Endothelial cell of umbilical vein (primary cell): ENCODE data around the gene MMD. TPM values are rescaled to one million over a fixed set of nuclear protein-coding genes. Genes with fewer than 3 reads are reported as not detected.

Experiments used
- BruUV-seq: library from RNA; stranded (reverse); fragments of 400-500 nt; replicated peaks from 2 replicates; lab custom pipeline; 2021; lab: Mats Ljungman, UMichigan
- CTCF ChIA-PET: fragments of 300-600, 350-600 bp; sonication (Branson Sonifier 250); formaldehyde crosslinking; loops from one replicate; lab custom pipeline; 2021; ENCODE audit warnings: antibody characterized with exemption, inconsistent platforms; lab: Charles Lee
- POLR2A ChIA-PET: fragments of 300-600, 350-600 bp; sonication (Branson Sonifier 250); formaldehyde crosslinking; loops from one replicate; lab custom pipeline; 2021; ENCODE audit warnings: antibody characterized with exemption, inconsistent platforms; lab: Charles Lee
- DNase-seq: peaks from one replicate; pipeline ENCODE4 v3.0.0-alpha.2; 2011; ENCODE audit warnings: low read depth, low spot score
- FAIRE-seq: peaks from 2 replicates; lab custom pipeline; 2011; peaks lifted over from hg19 to GRCh38; lab: Jason Lieb, UNC
- H2AFZ ChIP-seq: 2 replicates; pipeline ENCODE4 v1.6.0; 2012; ENCODE audit warnings: low read depth, low read length, control low read depth, inconsistent platforms
- H3K27ac ChIP-seq: 2 replicates; pipeline ENCODE4 v1.5.1; 2011; ENCODE audit warnings: low read depth, mild to moderate bottlenecking, control low read depth, low read length, moderate library complexity; ENCODE audit not compliant: insufficient read depth
- H3K27me3 ChIP-seq, 2 experiments: 2 replicates each; pipeline versions ENCODE4 v1.6.0 to v1.6.1; 2011; ENCODE audit warnings: low read length in 2 of 2, mixed read lengths in 1 of 2; ENCODE audit not compliant: control insufficient read depth in 2 of 2, insufficient read depth in 2 of 2
- H3K36me3 ChIP-seq, 2 experiments: 2 replicates in 1 of 2; 3 replicates in 1 of 2; pipeline ENCODE4 v1.5.1; 2011; ENCODE audit warnings: low read length in 2 of 2, mild to moderate bottlenecking in 1 of 2, moderate library complexity in 1 of 2; ENCODE audit not compliant: control insufficient read depth in 2 of 2, insufficient read depth in 2 of 2; ENCODE audit errors: extremely low read depth in 1 of 2
- H3K4me1 ChIP-seq: 3 replicates; pipeline ENCODE4 v1.5.1; 2011; ENCODE audit warnings: mild to moderate bottlenecking, low read length; ENCODE audit not compliant: control insufficient read depth, insufficient read depth; ENCODE audit errors: extremely low read depth
- H3K4me2 ChIP-seq: 2 replicates; pipeline ENCODE4 v1.6.1; 2011; ENCODE audit warnings: low read length, control low read depth, mixed read lengths; ENCODE audit not compliant: insufficient read depth
- H3K4me3 ChIP-seq, 3 experiments: fragments of 200-600 bp in 1 of 3; sonication (generic), shearing (Covaris generic) in 1 of 3; replicated peaks in 1 of 3; 2 replicates each; pipeline ENCODE4 v1.5.1; 2011 to 2016; ENCODE audit warnings: control low read depth in 3 of 3, low read length in 3 of 3, mild to moderate bottlenecking in 2 of 3, inconsistent platforms in 1 of 3, low read depth in 1 of 3, moderate library complexity in 1 of 3; ENCODE audit not compliant: insufficient read depth in 1 of 3
- H3K79me2 ChIP-seq: 2 replicates; pipeline ENCODE4 v1.6.0; 2012; ENCODE audit warnings: low read length, inconsistent platforms; ENCODE audit not compliant: control insufficient read depth, insufficient read depth
- H3K9ac ChIP-seq: replicated peaks from 2 replicates; pipeline ENCODE3; 2011; ENCODE audit warnings: low read length, control low read depth; ENCODE audit not compliant: insufficient read depth; ENCODE audit errors: extremely low read depth
- H3K9me1 ChIP-seq: replicated peaks from 3 replicates; pipeline ENCODE4 v1.6.0; 2011; ENCODE audit warnings: mild to moderate bottlenecking, low read length; ENCODE audit not compliant: control insufficient read depth, insufficient read depth; ENCODE audit errors: extremely low read depth
- H3K9me3 ChIP-seq: replicated peaks from 2 replicates; pipeline ENCODE4 v1.5.1; 2012; ENCODE audit warnings: low read length, inconsistent platforms; ENCODE audit not compliant: control insufficient read depth, insufficient read depth
- H4K20me1 ChIP-seq: replicated peaks from 2 replicates; pipeline ENCODE3; 2011; ENCODE audit warnings: mild to moderate bottlenecking, low read length; ENCODE audit not compliant: control insufficient read depth, insufficient read depth; ENCODE audit errors: extremely low read depth
- EZH2 ChIP-seq: IDR thresholded peaks from 2 replicates; pipeline ENCODE4 v1.6.1; 2012; ENCODE audit warnings: borderline replicate concordance, low read depth, mild to moderate bottlenecking, moderate library complexity, low read length, inconsistent platforms; ENCODE audit not compliant: severe bottlenecking
- FOS ChIP-seq: IDR thresholded peaks from 2 replicates; pipeline ENCODE4 v1.6.1; 2011; ENCODE audit warnings: mild to moderate bottlenecking, low read length, moderate library complexity, borderline replicate concordance; ENCODE audit not compliant: insufficient read depth
- GATA2 ChIP-seq: IDR thresholded peaks from 2 replicates; pipeline ENCODE4 v1.7.0; 2011; ENCODE audit warnings: low read depth, mild to moderate bottlenecking, moderate library complexity, mixed read lengths, low read length; ENCODE audit not compliant: insufficient read length, insufficient read depth
- JUN ChIP-seq: IDR thresholded peaks from 2 replicates; pipeline ENCODE4 v1.6.1; 2011; ENCODE audit warnings: borderline replicate concordance, low read depth; ENCODE audit not compliant: insufficient read length, insufficient read depth
- MYC ChIP-seq: IDR thresholded peaks from one replicate; pipeline ENCODE4 v1.6.1; 2011; ENCODE audit warnings: mild to moderate bottlenecking, low read depth, low read length
- POLR2A ChIP-seq: IDR thresholded peaks from 2 replicates; pipeline ENCODE4 v1.6.1; 2012; ENCODE audit warnings: low read depth, mild to moderate bottlenecking, control low read depth, low read length
- POLR2AphosphoS5 ChIP-seq: IDR thresholded peaks from 2 replicates; pipeline ENCODE4 v1.6.1; 2012; ENCODE audit warnings: low read depth, mild to moderate bottlenecking, control low read depth, low read length, moderate library complexity; ENCODE audit not compliant: insufficient read depth
- dilution Hi-C: fragments of 300-500 bp; cut with MboI; formaldehyde crosslinking; loops from one replicate; pipeline ENCODE4 v1.15.0; 2019; ENCODE audit warnings: low sequenced_read_pairs; ENCODE audit not compliant: extremely low pct_ligation_motif_present
- intact Hi-C: fragments of 100-400 bp; cut with micrococcal nuclease; formaldehyde crosslinking; loops from one replicate; pipeline ENCODE4 v1.10.0; 2022
- polyA plus RNA-seq, 4 experiments: library from polyadenylated mRNA; depleted of rRNA in 3 of 4; stranded (reverse) in 3 of 4; unstranded in 1 of 4; fragments of >200 nt; gene quantifications; 2 replicates each; pipeline versions ENCODE4 v1.2.1 to v1.2.3, GENCODE V29; 2011 to 2012; ENCODE audit warnings: missing spikeins in 1 of 4
- total RNA-seq: library from RNA; stranded (reverse); gene quantifications from 2 replicates; pipeline ENCODE4 v1.2.3, GENCODE V29; 2021
- TF ChIP-seq, protein P1 (sequence below): IDR thresholded peaks from 2 replicates; pipeline ENCODE4 v1.6.1; 2011; ENCODE audit not compliant: insufficient read depth, insufficient read length
- TF ChIP-seq, protein P2 (sequence below), 2 donors: IDR thresholded peaks; 1 replicate in 1 of 2; 2 replicates in 1 of 2; pipeline ENCODE4 v1.5.1; 2011; ENCODE audit warnings: low read length in 2 of 2, mild to moderate bottlenecking in 2 of 2, moderate library complexity in 2 of 2, control low read depth in 1 of 2, inconsistent platforms in 1 of 2, low read depth in 1 of 2; ENCODE audit not compliant: insufficient read depth in 1 of 2; ENCODE audit errors: extremely low read depth in 1 of 2

Gene MMD
- total and polyA plus RNA-seq, 2 donors (not counting 3 experiments of a cell fraction or from before 2014, with no cell fraction given): 5.6 to 9.3 TPM

DNA sequence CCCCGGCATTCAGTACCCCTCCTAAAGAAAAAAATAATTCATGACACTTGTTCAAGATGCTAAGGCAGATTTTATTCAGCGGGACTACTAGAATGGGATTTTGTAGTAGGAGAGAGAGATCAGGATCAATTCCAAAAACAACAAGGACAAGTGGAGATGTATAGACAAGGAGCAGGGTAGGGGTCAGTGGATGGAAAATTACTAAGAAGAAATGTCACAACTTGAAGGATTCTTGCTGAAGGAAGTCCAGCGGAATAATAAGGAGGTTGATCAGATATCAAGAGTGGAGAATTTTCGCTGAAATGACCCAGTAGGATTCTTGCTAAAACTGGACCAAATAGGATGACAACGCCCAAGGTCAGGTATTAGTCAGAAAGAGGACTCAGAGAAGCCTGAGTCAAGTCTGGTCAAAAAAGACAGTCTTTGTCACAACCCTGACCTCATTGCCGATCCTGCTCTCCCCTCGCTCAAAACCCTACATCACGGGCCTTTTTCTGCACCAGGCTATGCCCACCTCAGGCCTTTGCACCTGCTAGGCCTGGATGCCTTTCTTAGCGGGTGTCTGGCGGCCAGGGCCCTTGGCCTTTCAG is 36.9 kb downstream of the MMD start:
- Histone ChIP-seq H3K4me2 (no peak overlapping the region), H4K20me1 (no peaks in the 10 kb centered on the region), H3K36me3 (no peaks in the 10 kb centered on the region), H3K9me3 (no peaks in the 10 kb centered on the region), H3K27ac (no peak overlapping the region), H3K9ac (no peak overlapping the region), H3K4me3 (no peak overlapping the region), H3K27me3 (no peaks in the 10 kb centered on the region), H3K4me1 (no peaks in the 10 kb centered on the region), H2AFZ (no peak overlapping the region), H3K79me2 (no peaks in the 10 kb centered on the region), H3K9me1 (no peaks in the 10 kb centered on the region)
- POLR2A ChIA-PET: no interaction called here
- no peak for TF ChIP-seq MYC
- dilution Hi-C loops: no loop called here
- no TSS peak for BruUV-seq
- no peak for DNase-seq
- intact Hi-C loops: no loop called here
- FAIRE-seq: no peak
- CTCF ChIA-PET: no interaction called here

DNA sequence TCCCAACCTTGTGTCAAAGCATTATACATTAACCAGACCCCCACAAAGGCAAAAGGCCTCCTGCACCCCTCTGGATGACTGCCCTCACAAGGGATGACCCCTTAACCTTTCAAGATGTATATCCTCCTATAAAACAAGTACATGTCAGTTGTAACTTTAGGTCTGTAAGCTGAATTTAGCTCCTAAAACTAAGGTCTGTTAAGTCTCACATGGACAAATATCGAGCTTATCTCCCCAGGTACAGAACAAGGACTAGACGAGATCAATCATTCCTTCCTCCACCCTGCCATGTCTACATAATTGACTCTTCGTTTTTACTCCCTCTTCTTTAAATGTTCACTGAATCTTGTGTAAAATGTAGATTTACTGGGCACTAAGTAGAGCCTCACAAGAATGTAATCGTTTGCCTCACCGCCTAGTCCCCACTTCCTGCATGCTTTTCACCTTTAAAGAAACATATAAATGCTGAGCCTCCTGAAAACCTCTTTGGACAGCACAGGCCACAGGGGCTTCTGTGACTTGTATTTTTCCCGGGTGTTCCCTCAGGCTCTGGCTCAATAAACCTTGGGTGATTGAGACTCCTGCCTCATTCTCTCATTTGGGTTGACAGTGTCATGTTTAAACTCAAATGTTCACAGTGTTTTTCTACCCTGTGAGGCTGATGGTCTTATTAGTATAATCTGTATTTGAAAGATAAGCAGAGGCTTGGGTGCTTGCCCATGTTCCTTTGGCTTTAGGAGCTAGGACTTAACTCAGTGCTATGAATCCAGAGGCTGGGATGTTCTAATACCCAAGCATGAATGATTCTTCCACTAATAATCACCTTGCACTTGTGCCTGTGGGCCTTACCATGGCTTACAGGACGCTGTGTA is 37.6 kb downstream of the MMD start:
- Histone ChIP-seq H3K79me2 (no peaks in the 10 kb centered on the region), H3K27me3 (no peaks in the 10 kb centered on the region), H4K20me1 (no peaks in the 10 kb centered on the region), H3K4me3 (no peak overlapping the region), H3K4me2 (no peak overlapping the region), H3K27ac (no peak overlapping the region), H3K9me3 (no peaks in the 10 kb centered on the region), H3K4me1 (no peaks in the 10 kb centered on the region), H2AFZ (no peak overlapping the region), H3K36me3 (no peaks in the 10 kb centered on the region), H3K9ac (no peak overlapping the region), H3K9me1 (no peaks in the 10 kb centered on the region)
- dilution Hi-C loops: no loop called here
- DNase-seq: no peak
- intact Hi-C loops: no loop called here
- POLR2A ChIA-PET: no interaction called here
- BruUV-seq: no TSS peak
- TF ChIP-seq MYC (no peak), POLR2AphosphoS5 (no peak), FOS (no peak), POLR2A (no peak), GATA2 (no peak), JUN (no peak), EZH2 (no peak)
- TF ChIP-seq, protein P1, sequence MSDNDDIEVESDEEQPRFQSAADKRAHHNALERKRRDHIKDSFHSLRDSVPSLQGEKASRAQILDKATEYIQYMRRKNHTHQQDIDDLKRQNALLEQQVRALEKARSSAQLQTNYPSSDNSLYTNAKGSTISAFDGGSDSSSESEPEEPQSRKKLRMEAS: no peak
- TF ChIP-seq, protein P2, sequence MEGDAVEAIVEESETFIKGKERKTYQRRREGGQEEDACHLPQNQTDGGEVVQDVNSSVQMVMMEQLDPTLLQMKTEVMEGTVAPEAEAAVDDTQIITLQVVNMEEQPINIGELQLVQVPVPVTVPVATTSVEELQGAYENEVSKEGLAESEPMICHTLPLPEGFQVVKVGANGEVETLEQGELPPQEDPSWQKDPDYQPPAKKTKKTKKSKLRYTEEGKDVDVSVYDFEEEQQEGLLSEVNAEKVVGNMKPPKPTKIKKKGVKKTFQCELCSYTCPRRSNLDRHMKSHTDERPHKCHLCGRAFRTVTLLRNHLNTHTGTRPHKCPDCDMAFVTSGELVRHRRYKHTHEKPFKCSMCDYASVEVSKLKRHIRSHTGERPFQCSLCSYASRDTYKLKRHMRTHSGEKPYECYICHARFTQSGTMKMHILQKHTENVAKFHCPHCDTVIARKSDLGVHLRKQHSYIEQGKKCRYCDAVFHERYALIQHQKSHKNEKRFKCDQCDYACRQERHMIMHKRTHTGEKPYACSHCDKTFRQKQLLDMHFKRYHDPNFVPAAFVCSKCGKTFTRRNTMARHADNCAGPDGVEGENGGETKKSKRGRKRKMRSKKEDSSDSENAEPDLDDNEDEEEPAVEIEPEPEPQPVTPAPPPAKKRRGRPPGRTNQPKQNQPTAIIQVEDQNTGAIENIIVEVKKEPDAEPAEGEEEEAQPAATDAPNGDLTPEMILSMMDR (IDR thresholded peaks at IDR 0.05; ENCODE audit: extremely low read depth in 1 of 2, insufficient read depth in 1 of 2, low read depth in 1 of 2, low read length in 2 of 2): no peak
- FAIRE-seq: no peak
- CTCF ChIA-PET: no interaction called here
